PC-9 (cell line): Measurements from ENCODE around the gene OBSCN.

Source experiments
- EZH2 ChIP-seq: fragments of 200-600 bp; sonication (generic); IDR thresholded peaks from 2 replicates; pipeline ENCODE4 v1.8.0; 2017; ENCODE audit warnings: antibody characterized with exemption, low read depth
- TF ChIP-seq, protein P1 (sequence below): fragments of 200-600 bp; sonication (generic); conservative IDR thresholded peaks from 2 replicates; pipeline ENCODE4 v1.6.1; 2017; ENCODE audit warnings: mixed run types, antibody characterized with exemption, mild to moderate bottlenecking, moderate library complexity

DNA sequence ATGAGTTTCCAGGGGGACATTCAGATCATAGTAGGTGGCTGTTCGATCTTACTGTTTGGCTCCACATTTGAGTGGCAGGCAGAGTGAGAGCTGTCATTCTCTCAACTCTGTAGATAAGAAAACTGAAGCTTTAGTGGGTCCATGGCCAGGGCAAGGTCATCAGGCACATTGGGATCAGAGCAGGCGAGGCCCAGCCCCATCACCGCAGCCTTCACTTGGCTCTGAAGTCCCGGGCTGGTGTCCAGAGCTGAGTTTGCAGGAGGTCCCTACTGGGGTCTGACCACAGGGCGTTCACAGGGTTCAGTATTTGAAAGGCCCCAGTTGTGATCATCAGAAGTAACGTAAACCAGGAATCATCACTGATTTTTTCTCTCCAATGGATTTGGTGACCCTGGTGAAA, 76.7 kb downstream of the OBSCN start:
- TF ChIP-seq, protein P1, sequence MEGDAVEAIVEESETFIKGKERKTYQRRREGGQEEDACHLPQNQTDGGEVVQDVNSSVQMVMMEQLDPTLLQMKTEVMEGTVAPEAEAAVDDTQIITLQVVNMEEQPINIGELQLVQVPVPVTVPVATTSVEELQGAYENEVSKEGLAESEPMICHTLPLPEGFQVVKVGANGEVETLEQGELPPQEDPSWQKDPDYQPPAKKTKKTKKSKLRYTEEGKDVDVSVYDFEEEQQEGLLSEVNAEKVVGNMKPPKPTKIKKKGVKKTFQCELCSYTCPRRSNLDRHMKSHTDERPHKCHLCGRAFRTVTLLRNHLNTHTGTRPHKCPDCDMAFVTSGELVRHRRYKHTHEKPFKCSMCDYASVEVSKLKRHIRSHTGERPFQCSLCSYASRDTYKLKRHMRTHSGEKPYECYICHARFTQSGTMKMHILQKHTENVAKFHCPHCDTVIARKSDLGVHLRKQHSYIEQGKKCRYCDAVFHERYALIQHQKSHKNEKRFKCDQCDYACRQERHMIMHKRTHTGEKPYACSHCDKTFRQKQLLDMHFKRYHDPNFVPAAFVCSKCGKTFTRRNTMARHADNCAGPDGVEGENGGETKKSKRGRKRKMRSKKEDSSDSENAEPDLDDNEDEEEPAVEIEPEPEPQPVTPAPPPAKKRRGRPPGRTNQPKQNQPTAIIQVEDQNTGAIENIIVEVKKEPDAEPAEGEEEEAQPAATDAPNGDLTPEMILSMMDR = no peak
- TF ChIP-seq EZH2 = no peak
